Stimulated activated CD4-positive, alpha-beta T cell treated with anti-CD3 and anti-CD28 coated beads, TNF-alpha, amount 100 ng/mL, for 48 hours (primary cell): ENCODE data around the gene CAAP1.
"Not testable (repeated sequence)": the region's sequence is repeated elsewhere in the genome, so short reads cannot be mapped to it uniquely, and the experiment has no call there.

Experiments
- DNase-seq, 3 donors: peaks; one replicate each; pipeline ENCODE4 v3.0.0-alpha.2; 2020; ENCODE audit warnings: low read depth in 3 of 3

The CAAP1 gene

DNA sequence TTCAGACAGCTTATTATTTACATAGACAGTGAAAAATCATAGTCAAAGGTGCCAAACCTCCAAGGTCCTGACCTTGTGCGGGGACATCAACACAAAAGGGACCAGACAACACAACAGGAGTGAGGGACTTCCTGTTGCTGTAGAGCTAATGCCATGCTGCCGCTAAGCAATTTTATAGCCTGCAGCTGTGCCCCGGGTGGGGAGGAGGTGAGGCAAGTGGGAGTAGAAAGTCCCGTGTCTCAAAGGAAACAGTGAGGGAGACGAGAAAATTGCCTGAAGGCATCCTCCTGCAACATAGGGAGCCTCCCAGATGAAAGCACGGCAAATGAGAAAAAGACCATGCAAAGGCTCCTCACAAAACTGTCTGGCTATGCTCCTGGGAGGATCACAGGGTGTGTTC is 58.8 kb downstream of the CAAP1 start:
- no peak for DNase-seq

DNA sequence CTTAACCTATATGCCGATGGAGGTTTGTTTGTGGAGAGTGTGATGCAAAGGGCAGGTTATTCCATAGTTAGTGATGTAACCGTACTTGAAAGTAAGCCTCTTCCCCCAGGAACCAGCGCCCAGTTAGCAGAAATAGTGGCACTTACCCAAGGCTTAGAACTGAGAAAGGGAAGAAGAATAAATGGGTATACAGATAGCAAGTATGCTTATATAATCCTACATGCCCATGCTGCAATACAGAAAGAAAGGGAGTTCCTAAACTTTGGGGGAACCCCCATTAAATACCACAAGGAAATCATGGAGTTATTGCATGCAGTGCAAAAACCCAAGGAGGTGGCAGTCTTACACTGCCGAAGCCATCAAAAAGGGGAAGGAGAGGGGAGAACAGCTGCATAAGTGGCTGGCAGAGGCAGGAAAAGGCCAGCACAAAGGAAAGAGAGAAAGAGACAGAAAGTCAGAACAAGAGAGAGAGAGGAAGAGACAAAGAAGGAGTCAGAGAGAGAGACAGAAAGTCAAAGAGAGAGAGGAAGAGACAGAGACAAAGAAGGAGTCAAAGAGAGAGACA is 64.1 kb downstream of the CAAP1 start:
- DNase-seq = not testable (repeated sequence)

GRCh38 chr9:26814799-26815198 is 77.8 kb downstream of the CAAP1 start:
- no peak for DNase-seq

- no peak for DNase-seq
Observed at GRCh38 chr9:26813247-26813646, 79.4 kb downstream of the CAAP1 start.

- no peak for DNase-seq
Observed at GRCh38 chr9:26812217-26812616, 80.4 kb downstream of the CAAP1 start.

DNA sequence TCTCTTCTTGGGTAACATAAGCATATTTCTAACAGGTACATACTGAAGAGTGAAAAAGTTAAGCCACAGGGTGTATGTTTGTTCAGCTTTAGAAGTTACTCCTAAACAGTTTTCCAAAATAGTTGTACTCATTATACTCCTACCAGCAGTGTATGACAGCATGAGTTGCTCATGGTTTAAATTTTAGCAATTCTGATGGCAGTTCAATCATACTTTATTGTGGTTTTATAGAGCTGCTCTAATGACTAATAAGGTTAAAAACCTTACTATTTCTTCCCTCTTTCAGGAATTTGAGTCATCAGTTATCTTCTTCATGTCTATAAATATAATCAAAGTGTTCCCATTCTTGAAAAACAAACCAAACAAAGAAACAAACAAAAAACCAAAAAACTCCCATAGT is 81.5 kb downstream of the CAAP1 start:
- no peak for DNase-seq

GRCh38 chr9:26809795-26810194 is 82.8 kb downstream of the CAAP1 start:
- DNase-seq = no peak

DNA sequence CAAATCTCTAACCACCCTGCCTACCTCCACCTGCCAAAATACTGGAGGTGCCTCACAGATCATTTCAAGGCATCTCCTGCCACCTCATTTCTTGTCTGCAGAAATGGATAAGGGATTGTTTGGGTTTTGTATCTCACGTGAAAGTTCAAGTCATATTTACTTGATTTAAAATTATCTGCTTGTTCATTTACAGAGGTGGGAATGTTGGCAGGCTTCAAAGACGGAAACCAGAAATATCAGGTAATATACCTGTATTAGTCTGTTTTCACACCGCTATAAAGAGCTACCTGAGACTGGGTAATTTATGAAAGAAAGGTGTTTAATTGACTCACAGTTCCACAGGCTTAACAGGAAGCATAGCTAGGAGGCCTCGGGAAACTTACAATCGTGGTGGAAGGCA is 85.4 kb downstream of the CAAP1 start:
- DNase-seq = no peak

DNA sequence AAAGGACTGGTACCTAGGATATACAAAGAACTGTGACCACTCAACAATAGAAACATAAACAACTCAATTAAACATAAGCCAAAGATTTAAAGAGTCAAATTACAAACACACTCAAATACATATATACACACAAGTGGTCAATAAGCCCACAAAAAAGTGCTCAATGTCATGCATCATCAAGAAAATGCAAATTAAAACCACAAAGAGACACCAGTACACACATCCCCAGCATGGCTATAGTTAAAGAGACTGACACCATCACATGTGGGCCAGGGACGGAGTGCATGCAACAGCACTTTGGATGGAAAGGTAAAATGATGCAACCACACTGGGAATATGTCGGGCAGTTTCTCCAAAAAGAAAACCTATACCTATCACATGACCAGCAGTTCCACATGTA is 89.7 kb downstream of the CAAP1 start:
- no peak for DNase-seq

DNA sequence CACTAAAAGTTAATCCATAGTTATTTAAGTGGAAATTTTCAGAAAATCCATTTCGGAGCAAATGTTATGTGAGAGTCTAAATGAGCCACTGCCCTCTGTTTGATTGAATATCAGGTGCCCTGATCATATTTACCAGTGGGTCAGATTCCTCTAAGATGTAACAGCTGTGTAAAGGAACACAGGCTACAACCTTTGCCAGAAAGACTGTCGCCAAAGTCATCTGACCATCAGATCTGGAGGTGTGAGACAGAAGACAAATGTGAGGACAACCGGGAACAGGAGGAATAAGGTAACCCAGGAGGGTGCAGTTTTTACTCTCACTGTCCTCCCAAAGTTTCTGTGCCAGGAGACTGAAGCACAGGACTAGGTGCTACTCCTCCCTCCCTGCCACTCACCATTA is 90.8 kb downstream of the CAAP1 start:
- no peak for DNase-seq

GRCh38 chr9:26800322-26800721 is 92.3 kb downstream of the CAAP1 start:
- no peak for DNase-seq

- no peak for DNase-seq
Observed at GRCh38 chr9:26791274-26791673, 101.3 kb downstream of the CAAP1 start.
